Liver (tissue), 3 donors: Measurements from ENCODE around the gene TMEM14C.

Experiments
- FOXA2 ChIP-seq: IDR thresholded peaks from 2 replicates; pipeline ENCODE4 v1.6.1; 2016; ENCODE audit warnings: antibody characterized with exemption
- TAF1 ChIP-seq: conservative IDR thresholded peaks from 2 replicates; pipeline ENCODE4 v1.6.1; 2016; ENCODE audit warnings: antibody characterized with exemption, mild to moderate bottlenecking
- TF ChIP-seq, protein P1 (sequence below): fragments of 150-350 bp; IDR thresholded peaks from 2 replicates; pipeline ENCODE4 v1.5.1; 2017; ENCODE audit warnings: improper control_type of control experiment, low read depth, low read length; ENCODE audit not compliant: missing input control
- TF ChIP-seq, protein P2 (sequence below): IDR thresholded peaks from 2 replicates; pipeline ENCODE4 v1.6.1; 2016; ENCODE audit warnings: antibody characterized with exemption, mild to moderate bottlenecking
- TF ChIP-seq, protein P3 (sequence below): IDR thresholded peaks from 2 replicates; pipeline ENCODE4 v1.6.1; 2016; ENCODE audit warnings: antibody characterized with exemption
- donor health status: healthy.
- donor health status: healthy.

DNA sequence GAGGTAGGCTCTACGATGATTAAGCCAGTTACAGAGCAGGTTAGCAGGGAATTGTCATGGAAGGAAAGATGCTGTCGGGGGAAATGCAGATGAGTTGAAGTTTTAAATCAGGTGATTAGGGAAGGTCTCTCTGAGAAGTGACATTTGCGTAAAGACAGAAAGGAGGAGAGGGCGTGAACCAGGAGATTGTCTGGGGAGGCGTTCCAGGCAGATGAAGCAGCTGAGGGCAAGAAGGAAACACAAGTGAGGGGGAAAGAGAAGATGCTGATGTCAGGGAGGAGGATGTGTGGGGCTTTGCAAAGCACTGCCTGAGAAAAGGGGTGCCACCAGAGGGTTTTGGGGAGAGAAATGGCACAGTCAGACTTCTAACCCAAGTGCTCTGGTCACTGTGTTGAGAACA lies 22.2 kb downstream of the TMEM14C start:
- TF ChIP-seq, protein P1, sequence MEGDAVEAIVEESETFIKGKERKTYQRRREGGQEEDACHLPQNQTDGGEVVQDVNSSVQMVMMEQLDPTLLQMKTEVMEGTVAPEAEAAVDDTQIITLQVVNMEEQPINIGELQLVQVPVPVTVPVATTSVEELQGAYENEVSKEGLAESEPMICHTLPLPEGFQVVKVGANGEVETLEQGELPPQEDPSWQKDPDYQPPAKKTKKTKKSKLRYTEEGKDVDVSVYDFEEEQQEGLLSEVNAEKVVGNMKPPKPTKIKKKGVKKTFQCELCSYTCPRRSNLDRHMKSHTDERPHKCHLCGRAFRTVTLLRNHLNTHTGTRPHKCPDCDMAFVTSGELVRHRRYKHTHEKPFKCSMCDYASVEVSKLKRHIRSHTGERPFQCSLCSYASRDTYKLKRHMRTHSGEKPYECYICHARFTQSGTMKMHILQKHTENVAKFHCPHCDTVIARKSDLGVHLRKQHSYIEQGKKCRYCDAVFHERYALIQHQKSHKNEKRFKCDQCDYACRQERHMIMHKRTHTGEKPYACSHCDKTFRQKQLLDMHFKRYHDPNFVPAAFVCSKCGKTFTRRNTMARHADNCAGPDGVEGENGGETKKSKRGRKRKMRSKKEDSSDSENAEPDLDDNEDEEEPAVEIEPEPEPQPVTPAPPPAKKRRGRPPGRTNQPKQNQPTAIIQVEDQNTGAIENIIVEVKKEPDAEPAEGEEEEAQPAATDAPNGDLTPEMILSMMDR: no peak
- no peak for TF ChIP-seq FOXA2
- TF ChIP-seq, protein P2, sequence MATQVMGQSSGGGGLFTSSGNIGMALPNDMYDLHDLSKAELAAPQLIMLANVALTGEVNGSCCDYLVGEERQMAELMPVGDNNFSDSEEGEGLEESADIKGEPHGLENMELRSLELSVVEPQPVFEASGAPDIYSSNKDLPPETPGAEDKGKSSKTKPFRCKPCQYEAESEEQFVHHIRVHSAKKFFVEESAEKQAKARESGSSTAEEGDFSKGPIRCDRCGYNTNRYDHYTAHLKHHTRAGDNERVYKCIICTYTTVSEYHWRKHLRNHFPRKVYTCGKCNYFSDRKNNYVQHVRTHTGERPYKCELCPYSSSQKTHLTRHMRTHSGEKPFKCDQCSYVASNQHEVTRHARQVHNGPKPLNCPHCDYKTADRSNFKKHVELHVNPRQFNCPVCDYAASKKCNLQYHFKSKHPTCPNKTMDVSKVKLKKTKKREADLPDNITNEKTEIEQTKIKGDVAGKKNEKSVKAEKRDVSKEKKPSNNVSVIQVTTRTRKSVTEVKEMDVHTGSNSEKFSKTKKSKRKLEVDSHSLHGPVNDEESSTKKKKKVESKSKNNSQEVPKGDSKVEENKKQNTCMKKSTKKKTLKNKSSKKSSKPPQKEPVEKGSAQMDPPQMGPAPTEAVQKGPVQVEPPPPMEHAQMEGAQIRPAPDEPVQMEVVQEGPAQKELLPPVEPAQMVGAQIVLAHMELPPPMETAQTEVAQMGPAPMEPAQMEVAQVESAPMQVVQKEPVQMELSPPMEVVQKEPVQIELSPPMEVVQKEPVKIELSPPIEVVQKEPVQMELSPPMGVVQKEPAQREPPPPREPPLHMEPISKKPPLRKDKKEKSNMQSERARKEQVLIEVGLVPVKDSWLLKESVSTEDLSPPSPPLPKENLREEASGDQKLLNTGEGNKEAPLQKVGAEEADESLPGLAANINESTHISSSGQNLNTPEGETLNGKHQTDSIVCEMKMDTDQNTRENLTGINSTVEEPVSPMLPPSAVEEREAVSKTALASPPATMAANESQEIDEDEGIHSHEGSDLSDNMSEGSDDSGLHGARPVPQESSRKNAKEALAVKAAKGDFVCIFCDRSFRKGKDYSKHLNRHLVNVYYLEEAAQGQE: no peak
- no peak for TF ChIP-seq TAF1
- TF ChIP-seq, protein P3, sequence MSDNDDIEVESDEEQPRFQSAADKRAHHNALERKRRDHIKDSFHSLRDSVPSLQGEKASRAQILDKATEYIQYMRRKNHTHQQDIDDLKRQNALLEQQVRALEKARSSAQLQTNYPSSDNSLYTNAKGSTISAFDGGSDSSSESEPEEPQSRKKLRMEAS: no peak
